GM12875 (cell line): Measurements from ENCODE around the gene DAP3.
"Not testable (repeated sequence)": the region's sequence is repeated elsewhere in the genome, so short reads cannot be mapped to it uniquely, and the experiment has no call there.

Experiments used
- H3K4me3 ChIP-seq: one replicate; pipeline ENCODE4 v1.5.1; 2011; ENCODE audit warnings: low read depth, low read length, control low read depth
- CTCF ChIP-seq: IDR thresholded peaks from 2 replicates; pipeline ENCODE4 v1.5.1; 2011; ENCODE audit warnings: low read depth, mild to moderate bottlenecking, control low read depth, inconsistent platforms, low read length, moderate library complexity, borderline replicate concordance; ENCODE audit not compliant: insufficient read depth

The DAP3 gene

DNA sequence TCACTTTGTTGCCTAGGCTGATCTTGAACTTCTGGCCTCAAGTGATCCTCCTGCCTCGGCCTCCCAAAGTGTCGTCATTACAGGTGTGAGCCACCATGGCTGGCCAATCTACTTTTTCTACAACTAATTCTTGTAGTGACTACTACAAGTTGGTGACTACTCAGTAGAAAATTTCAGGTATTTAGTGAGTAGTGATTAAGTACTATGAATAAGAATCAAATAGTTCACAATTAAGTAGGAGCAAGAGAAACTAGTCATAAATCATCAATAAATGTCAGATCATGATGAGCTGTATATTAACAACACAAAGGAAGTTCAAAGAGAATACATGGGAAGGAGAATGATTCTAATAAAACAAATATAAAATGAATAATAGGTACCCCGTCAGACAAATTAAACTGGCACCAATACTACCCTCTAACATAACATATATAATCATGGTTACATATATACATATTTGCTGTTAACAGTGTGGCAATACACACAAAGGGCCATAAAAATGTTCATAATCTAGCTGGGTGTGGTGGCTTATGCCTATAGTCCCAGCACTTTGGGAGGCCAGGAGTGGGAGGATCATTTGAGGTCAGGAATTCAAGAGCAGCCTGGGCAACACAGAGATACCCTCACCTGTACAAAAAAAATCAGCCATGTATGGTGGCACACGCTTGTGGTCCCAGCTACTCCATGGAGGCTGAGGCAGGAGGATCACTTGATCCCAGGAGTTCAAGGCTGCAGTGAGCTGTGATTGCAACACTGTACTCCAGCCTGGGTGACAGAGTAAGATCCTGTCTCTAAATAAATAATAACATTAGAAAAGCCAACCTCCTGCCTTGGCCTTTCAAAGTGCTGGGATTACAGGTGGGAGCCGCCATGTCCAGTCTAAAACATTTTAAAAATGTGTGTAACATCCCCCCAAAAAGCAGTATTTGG is 19.4 kb upstream of the DAP3 start:
- no peak overlapping the region for H3K4me3 ChIP-seq
- no peak for TF ChIP-seq CTCF

- no peak for TF ChIP-seq CTCF
- no peak overlapping the region for H3K4me3 ChIP-seq
Observed at GRCh38 chr1:155671750-155672149, 17.1 kb upstream of the DAP3 start.

DNA sequence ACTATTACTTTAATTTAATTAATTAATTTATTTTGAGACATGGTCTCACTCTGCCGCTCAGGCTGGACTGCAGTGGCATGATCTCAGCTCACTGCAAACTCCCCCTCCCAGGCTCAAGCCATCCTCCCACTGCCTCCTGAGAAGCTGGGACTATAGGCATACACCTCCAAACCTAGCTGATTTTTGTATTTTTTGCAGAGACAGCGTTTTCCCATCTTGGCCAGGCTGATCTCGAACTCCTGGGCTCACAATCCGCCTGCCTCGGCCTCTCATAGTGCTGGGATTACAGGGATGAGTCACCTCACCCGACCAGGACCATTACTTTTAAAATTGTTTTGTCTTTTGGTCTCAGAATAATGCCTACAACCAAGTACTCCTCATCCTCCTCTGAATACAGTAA is 15.9 kb upstream of the DAP3 start:
- no peak overlapping the region for H3K4me3 ChIP-seq
- no peak for TF ChIP-seq CTCF

GRCh38 chr1:155678027-155678426 is 10.9 kb upstream of the DAP3 start:
- TF ChIP-seq CTCF = no peak
- H3K4me3 ChIP-seq = no peak overlapping the region

DNA sequence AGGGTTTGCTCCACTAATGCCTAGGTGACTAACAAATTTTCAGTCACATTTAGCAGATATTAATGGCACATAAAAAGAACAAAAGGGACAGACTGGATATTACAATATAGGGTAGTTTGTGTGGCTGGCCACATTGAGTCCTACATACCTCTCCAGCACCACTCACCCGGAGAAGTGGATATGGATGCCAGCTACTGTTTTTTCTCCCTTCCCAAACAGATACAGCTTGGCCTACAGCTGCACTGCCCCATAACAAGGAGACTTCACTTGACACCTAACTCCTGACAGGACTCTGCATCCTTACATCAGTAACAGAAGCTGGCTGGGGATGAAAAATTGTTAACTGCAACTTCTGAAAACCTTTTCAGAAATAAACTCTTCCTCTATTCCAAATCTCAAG is 9.9 kb upstream of the DAP3 start:
- not testable (repeated sequence) for H3K4me3 ChIP-seq

DNA sequence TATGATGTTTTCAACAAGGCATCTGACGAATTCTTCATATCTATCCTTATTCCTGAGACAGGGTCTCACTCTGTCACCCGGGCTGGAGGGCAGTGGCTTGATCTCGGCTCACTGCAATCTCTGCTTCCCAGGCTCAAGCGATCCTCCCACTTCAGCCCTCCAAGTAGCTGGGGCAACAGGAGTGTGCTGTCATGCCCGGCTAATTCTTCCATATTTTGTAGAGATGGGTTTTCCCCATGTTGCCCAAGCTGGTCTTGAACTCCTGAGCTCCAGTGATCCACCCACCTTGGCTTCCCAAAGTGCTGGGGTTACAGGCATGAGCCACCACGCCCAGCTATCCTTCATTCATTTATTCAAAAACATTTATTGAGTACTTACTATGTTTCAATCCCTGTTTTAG is 8.4 kb upstream of the DAP3 start:
- no peak for TF ChIP-seq CTCF
- H3K4me3 ChIP-seq = no peak overlapping the region

DNA sequence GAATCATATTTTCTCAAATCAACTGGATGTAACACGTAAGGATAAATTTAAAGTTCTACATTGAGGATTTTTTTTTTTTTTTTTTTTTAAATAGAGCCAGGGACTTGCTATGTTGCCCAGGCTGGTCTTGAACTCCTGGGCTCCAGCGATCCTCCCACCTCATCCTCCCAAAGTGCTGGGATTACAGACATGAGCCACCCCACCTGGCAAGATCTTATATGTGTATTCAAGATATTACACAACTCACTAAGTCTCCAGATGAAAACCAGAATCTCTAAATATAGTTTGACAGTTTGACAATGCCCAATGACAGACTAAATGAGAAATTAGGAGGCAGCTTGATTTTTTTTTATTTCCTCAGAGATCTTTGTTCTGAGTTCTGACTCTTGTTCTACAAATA is 7.1 kb upstream of the DAP3 start:
- no peak overlapping the region for H3K4me3 ChIP-seq
- no peak for TF ChIP-seq CTCF

DNA sequence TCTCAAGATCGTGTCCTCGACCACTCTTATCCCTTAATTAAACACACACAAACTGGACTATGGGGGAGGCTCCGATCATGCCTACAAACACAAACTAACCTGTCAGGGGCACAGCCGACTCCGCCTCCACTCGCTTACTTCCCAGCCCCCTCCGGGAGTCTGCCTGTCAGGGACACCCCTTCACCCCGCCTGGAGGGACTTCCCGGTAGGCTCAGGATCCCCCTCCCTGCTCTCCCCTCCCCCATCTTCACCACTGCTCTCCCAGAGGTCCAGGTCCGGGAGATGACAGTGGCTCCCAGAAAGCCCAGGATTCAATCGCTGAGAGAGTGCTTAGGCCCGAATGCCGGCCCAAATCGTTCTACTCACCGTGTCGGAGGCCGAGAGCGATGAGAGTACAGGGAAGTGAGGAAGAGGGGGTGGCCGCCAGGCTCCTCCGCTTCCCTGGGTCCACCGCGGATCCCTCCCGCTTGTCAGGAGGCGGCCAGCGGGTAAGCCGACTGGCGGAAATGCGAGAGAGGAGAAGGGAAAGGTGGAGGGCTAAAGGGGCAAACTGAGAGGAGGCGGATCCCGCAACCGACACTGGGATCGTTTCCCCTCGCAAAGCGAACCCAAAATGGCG is 1.1 kb upstream of the DAP3 start:
- H3K4me3 ChIP-seq = peak overlapping the region; percentile 99
